HCT116 (cell line): ENCODE results near the gene GNB1L. TPM values are rescaled to one million over a fixed set of nuclear protein-coding genes. Genes with fewer than 3 reads are reported as not detected.

Source experiments
- ATAC-seq: fragments of 200-7000 bp; cut with Tn5 transposase; 2 replicates; pipeline ENCODE4 v1.9.1; 2020; ENCODE audit warnings: mild to moderate bottlenecking, moderate library complexity
- BruUV-seq: library from RNA; stranded (reverse); fragments of 400-500 nt; replicated peaks from 2 replicates; lab custom pipeline; 2021; lab: Mats Ljungman, UMichigan
- CTCF ChIA-PET: fragments of 300-600 bp; sonication (Branson Sonifier 250); formaldehyde crosslinking; loops from one replicate; lab custom pipeline; 2021; ENCODE audit warnings: antibody characterized with exemption; lab: Charles Lee
- POLR2A ChIA-PET: fragments of 300-600, 350-600 bp; sonication (Branson Sonifier 250); formaldehyde crosslinking; loops from one replicate; lab custom pipeline; 2021; ENCODE audit warnings: antibody characterized with exemption; lab: Charles Lee
- RAD21 ChIA-PET, 2 experiments: fragments of 300-600 bp; sonication (Branson Sonifier 250); formaldehyde crosslinking; loops; one replicate each; lab custom pipeline; 2023; ENCODE audit warnings: low total read pairs in 2 of 2; ENCODE audit not compliant: uncharacterized antibody in 2 of 2, unreplicated experiment in 2 of 2, low non-redundant PET in 1 of 2; lab: Charles Lee
- DNase-seq: peaks from one replicate; pipeline ENCODE4 v3.0.0-alpha.2; 2010; ENCODE audit warnings: low read depth, low spot score
- H2AFZ ChIP-seq: fragments of 200-600 bp; shearing (Covaris generic), sonication (generic); 2 replicates; pipeline ENCODE4 v1.6.1; 2017; ENCODE audit warnings: low read depth, mixed run types, mixed read lengths, antibody characterized with exemption, low read length; ENCODE audit not compliant: poor library complexity, severe bottlenecking
- H3K27ac ChIP-seq: 2 replicates; pipeline ENCODE4 v1.5.1; 2012; ENCODE audit warnings: low read depth, low read length
- H3K27me3 ChIP-seq: fragments of 200-600 bp; sonication (generic); 2 replicates; pipeline ENCODE4 v1.6.1; 2016; ENCODE audit warnings: mixed run types, low read length, mixed read lengths; ENCODE audit not compliant: insufficient read depth
- H3K36me3 ChIP-seq, 2 experiments: fragments of 200-500 bp in 1 of 2; fragments of 200-600 bp in 1 of 2; sonication (Bioruptor generic) in 1 of 2; sonication (generic) in 1 of 2; 2 replicates each; pipeline versions ENCODE4 v1.5.1 to v1.6.1; 2014 to 2016; ENCODE audit warnings: low read length in 2 of 2, inconsistent platforms in 1 of 2, mixed read lengths in 1 of 2, mixed run types in 1 of 2; ENCODE audit not compliant: insufficient read depth in 2 of 2, control insufficient read depth in 1 of 2
- H3K4me1 ChIP-seq, 2 experiments: fragments of 200-600 bp in 1 of 2; sonication (generic) in 1 of 2; 2 replicates each; pipeline versions ENCODE4 v1.5.1 to v1.6.1; 2012 to 2017; ENCODE audit warnings: low read length in 2 of 2, inconsistent platforms in 1 of 2, mild to moderate bottlenecking in 1 of 2, mixed read lengths in 1 of 2, mixed run types in 1 of 2, moderate library complexity in 1 of 2; ENCODE audit not compliant: insufficient read depth in 2 of 2, control insufficient read depth in 1 of 2
- H3K4me2 ChIP-seq: fragments of 200-600 bp; sonication (generic); 2 replicates; pipeline ENCODE4 v1.6.1; 2017; ENCODE audit warnings: mixed run types, low read length, mixed read lengths
- H3K4me3 ChIP-seq, 2 experiments: fragments of 200-600 bp in 1 of 2; sonication (generic) in 1 of 2; replicated peaks in 1 of 2; 2 replicates each; pipeline ENCODE4 v1.5.1; 2011 to 2016; ENCODE audit warnings: low read length in 2 of 2, control low read depth in 1 of 2, low read depth in 1 of 2, mild to moderate bottlenecking in 1 of 2, mixed read lengths in 1 of 2, mixed run types in 1 of 2
- H3K79me2 ChIP-seq: fragments of 200-600 bp; sonication (generic); 2 replicates; pipeline ENCODE4 v1.6.1; 2017; ENCODE audit warnings: mild to moderate bottlenecking, mixed run types, low read length, moderate library complexity, mixed read lengths; ENCODE audit not compliant: insufficient read depth
- H3K9ac ChIP-seq: fragments of 200-600 bp; sonication (generic); 2 replicates; pipeline ENCODE4 v1.6.1; 2016; ENCODE audit warnings: low read length, mixed read lengths
- H3K9me2 ChIP-seq: fragments of 200-600 bp; sonication (generic), shearing (Covaris generic); 2 replicates; pipeline ENCODE4 v1.6.1; 2017; ENCODE audit warnings: mixed run types, mild to moderate bottlenecking, moderate library complexity; ENCODE audit not compliant: insufficient read depth
- H3K9me3 ChIP-seq, 2 experiments: fragments of 200-500 bp in 1 of 2; fragments of 200-600 bp in 1 of 2; sonication (Bioruptor generic) in 1 of 2; sonication (generic) in 1 of 2; 2 replicates each; pipeline ENCODE4 v1.6.1; 2014 to 2017; ENCODE audit warnings: low read length in 2 of 2, mixed read lengths in 2 of 2, inconsistent platforms in 1 of 2, low read depth in 1 of 2, mild to moderate bottlenecking in 1 of 2, mixed run types in 1 of 2, moderate library complexity in 1 of 2; ENCODE audit not compliant: control insufficient read depth in 1 of 2, insufficient read depth in 1 of 2
- H4K20me1 ChIP-seq: fragments of 200-600 bp; sonication (generic), shearing (Covaris generic); 2 replicates; pipeline ENCODE4 v1.6.1; 2017; ENCODE audit warnings: mixed run types, mild to moderate bottlenecking, moderate library complexity; ENCODE audit not compliant: insufficient read depth
- CBX3 ChIP-seq: IDR thresholded peaks from 2 replicates; pipeline ENCODE4 v1.6.1; 2012; ENCODE audit warnings: low read depth
- CEBPB ChIP-seq: IDR thresholded peaks from 2 replicates; pipeline ENCODE4 v1.6.1; 2012; ENCODE audit warnings: low read depth
- EGR1 ChIP-seq: IDR thresholded peaks from 2 replicates; pipeline ENCODE4 v1.6.1; 2012; ENCODE audit warnings: low read depth
- EZH2phosphoT487 ChIP-seq: fragments of 200-600 bp; IDR thresholded peaks from 2 replicates; pipeline ENCODE4 v1.6.1; 2018; ENCODE audit warnings: antibody characterized with exemption, borderline replicate concordance
- JUND ChIP-seq: IDR thresholded peaks from 2 replicates; pipeline ENCODE4 v1.6.1; 2012
- POLR2A ChIP-seq: IDR thresholded peaks from 2 replicates; pipeline ENCODE4 v1.7.0; 2011; ENCODE audit warnings: borderline replicate concordance; ENCODE audit not compliant: insufficient read depth, insufficient read length; ENCODE audit errors: extremely low read depth
- POLR2AphosphoS5 ChIP-seq: IDR thresholded peaks from 2 replicates; pipeline ENCODE4 v1.6.1; 2011; ENCODE audit warnings: mild to moderate bottlenecking, low read depth, low read length, moderate library complexity
- SP1 ChIP-seq: IDR thresholded peaks from 2 replicates; pipeline ENCODE4 v1.6.1; 2012; ENCODE audit warnings: low read depth
- SRF ChIP-seq: IDR thresholded peaks from 2 replicates; pipeline ENCODE4 v1.6.1; 2012; ENCODE audit warnings: low read depth
- YY1 ChIP-seq: IDR thresholded peaks from 2 replicates; pipeline ENCODE4 v1.6.1; 2011; ENCODE audit warnings: low read length, low read depth, moderate library complexity, mild to moderate bottlenecking; ENCODE audit not compliant: insufficient replicate concordance; ENCODE audit errors: extremely low read depth
- ZFX ChIP-seq: fragments of 450-650 bp; IDR thresholded peaks from 2 replicates; pipeline ENCODE4 v1.6.1; 2017
- intact Hi-C: fragments of 100-400 bp; cut with micrococcal nuclease; formaldehyde crosslinking; loops from 2 replicates; pipeline ENCODE4 v1.10.0; 2022
- total RNA-seq: library from RNA; stranded (reverse); gene quantifications from one replicate; pipeline ENCODE4 v1.2.1, GENCODE V29; 2021; ENCODE audit not compliant: unreplicated experiment
- TF ChIP-seq, protein P1 (sequence below): IDR thresholded peaks from 2 replicates; pipeline ENCODE4 v1.6.1; 2012; ENCODE audit warnings: low read depth
- TF ChIP-seq, protein P2 (sequence below), 3 experiments: fragments of 200-600 bp in 1 of 3; sonication (generic) in 1 of 3; IDR thresholded peaks in 2 of 3; conservative IDR thresholded peaks in 1 of 3; 2 replicates each; pipeline ENCODE4 v1.5.1; 2012 to 2017; ENCODE audit warnings: low read depth in 2 of 3, low read length in 2 of 3, antibody characterized with exemption in 1 of 3, borderline replicate concordance in 1 of 3, control low read depth in 1 of 3, mild to moderate bottlenecking in 1 of 3, mixed read lengths in 1 of 3, mixed run types in 1 of 3, moderate library complexity in 1 of 3; ENCODE audit not compliant: insufficient read depth in 1 of 3
- TF ChIP-seq, protein P3 (sequence below): IDR thresholded peaks from 2 replicates; pipeline ENCODE4 v1.6.1; 2012
- TF ChIP-seq, protein P4 (sequence below): IDR thresholded peaks from 2 replicates; pipeline ENCODE4 v1.6.1; 2012

Gene GNB1L
- total RNA-seq, 1 experiment from 2014 or later = 12.1 TPM

DNA sequence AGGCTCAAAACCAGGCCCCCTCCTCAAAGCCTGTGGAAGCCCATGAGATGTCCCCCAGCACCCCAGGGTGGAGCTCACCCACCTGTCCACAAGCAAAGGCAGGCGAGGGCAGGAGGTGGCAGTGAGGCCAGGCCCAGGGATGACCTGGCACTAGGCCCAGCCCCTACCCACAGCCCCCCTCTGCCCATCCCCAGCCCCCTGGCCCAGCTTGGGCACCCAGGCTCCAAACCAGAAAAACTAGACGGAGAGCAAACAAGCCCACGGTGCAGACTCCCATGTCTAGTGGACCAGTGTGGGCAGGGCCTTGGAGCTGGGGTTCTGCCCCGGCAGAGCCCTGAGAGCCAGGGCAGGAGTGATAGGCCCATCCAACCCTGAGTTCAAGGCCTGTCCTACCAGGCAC is 111.0 kb downstream of the GNB1L start:
- Histone ChIP-seq H3K9me3 (no peaks in the 10 kb centered on the region), H3K9ac (no peak overlapping the region), H3K36me3 (no peaks in the 10 kb centered on the region), H3K79me2 (no peaks in the 10 kb centered on the region), H3K27ac (no peak overlapping the region), H3K4me3 (no peak overlapping the region), H4K20me1 (no peaks in the 10 kb centered on the region), H3K4me2 (no peak overlapping the region), H3K27me3 (no peaks in the 10 kb centered on the region), H3K4me1 (no peaks in the 10 kb centered on the region), H3K9me2 (no peaks in the 10 kb centered on the region), H2AFZ (no peak overlapping the region)
- POLR2A ChIA-PET = no interaction called here
- CTCF ChIA-PET = no interaction called here
- no peak for DNase-seq
- no peak for TF ChIP-seq CEBPB
- TF ChIP-seq, protein P1, sequence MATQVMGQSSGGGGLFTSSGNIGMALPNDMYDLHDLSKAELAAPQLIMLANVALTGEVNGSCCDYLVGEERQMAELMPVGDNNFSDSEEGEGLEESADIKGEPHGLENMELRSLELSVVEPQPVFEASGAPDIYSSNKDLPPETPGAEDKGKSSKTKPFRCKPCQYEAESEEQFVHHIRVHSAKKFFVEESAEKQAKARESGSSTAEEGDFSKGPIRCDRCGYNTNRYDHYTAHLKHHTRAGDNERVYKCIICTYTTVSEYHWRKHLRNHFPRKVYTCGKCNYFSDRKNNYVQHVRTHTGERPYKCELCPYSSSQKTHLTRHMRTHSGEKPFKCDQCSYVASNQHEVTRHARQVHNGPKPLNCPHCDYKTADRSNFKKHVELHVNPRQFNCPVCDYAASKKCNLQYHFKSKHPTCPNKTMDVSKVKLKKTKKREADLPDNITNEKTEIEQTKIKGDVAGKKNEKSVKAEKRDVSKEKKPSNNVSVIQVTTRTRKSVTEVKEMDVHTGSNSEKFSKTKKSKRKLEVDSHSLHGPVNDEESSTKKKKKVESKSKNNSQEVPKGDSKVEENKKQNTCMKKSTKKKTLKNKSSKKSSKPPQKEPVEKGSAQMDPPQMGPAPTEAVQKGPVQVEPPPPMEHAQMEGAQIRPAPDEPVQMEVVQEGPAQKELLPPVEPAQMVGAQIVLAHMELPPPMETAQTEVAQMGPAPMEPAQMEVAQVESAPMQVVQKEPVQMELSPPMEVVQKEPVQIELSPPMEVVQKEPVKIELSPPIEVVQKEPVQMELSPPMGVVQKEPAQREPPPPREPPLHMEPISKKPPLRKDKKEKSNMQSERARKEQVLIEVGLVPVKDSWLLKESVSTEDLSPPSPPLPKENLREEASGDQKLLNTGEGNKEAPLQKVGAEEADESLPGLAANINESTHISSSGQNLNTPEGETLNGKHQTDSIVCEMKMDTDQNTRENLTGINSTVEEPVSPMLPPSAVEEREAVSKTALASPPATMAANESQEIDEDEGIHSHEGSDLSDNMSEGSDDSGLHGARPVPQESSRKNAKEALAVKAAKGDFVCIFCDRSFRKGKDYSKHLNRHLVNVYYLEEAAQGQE = no peak
- TF ChIP-seq CBX3 = no peak
- TF ChIP-seq, protein P2, sequence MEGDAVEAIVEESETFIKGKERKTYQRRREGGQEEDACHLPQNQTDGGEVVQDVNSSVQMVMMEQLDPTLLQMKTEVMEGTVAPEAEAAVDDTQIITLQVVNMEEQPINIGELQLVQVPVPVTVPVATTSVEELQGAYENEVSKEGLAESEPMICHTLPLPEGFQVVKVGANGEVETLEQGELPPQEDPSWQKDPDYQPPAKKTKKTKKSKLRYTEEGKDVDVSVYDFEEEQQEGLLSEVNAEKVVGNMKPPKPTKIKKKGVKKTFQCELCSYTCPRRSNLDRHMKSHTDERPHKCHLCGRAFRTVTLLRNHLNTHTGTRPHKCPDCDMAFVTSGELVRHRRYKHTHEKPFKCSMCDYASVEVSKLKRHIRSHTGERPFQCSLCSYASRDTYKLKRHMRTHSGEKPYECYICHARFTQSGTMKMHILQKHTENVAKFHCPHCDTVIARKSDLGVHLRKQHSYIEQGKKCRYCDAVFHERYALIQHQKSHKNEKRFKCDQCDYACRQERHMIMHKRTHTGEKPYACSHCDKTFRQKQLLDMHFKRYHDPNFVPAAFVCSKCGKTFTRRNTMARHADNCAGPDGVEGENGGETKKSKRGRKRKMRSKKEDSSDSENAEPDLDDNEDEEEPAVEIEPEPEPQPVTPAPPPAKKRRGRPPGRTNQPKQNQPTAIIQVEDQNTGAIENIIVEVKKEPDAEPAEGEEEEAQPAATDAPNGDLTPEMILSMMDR (IDR thresholded peaks at IDR 0.05 in 2 of 3, conservative IDR thresholded peaks at IDR 0.05 in 1 of 3; ENCODE audit: borderline replicate concordance in 1 of 3, insufficient read depth in 1 of 3, low read depth in 2 of 3, low read length in 2 of 3) = no peak
- no peak for TF ChIP-seq ZFX
- no peak for TF ChIP-seq SP1
- TF ChIP-seq YY1 = no peak
- TF ChIP-seq, protein P3, sequence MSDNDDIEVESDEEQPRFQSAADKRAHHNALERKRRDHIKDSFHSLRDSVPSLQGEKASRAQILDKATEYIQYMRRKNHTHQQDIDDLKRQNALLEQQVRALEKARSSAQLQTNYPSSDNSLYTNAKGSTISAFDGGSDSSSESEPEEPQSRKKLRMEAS = no peak
- no peak for TF ChIP-seq POLR2AphosphoS5
- TF ChIP-seq POLR2A = no peak
- no peak for TF ChIP-seq EZH2phosphoT487
- TF ChIP-seq EGR1 = no peak
- TF ChIP-seq JUND = no peak
- TF ChIP-seq, protein P4, sequence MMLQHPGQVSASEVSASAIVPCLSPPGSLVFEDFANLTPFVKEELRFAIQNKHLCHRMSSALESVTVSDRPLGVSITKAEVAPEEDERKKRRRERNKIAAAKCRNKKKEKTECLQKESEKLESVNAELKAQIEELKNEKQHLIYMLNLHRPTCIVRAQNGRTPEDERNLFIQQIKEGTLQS = no peak
- no peak for TF ChIP-seq SRF
- RAD21 ChIA-PET = no interaction called here
- no peak for ATAC-seq
- no TSS peak for BruUV-seq
- intact Hi-C loops = no loop called here
